Right lung (tissue), 5 donors: ENCODE results near the gene GNG7. TPM values are rescaled to one million over a fixed set of nuclear protein-coding genes. Genes with fewer than 3 reads are reported as not detected.

Experiments
- DNase-seq, 2 donors: peaks; one replicate each; pipeline ENCODE4 v3.0.0-alpha.2; 2013
- polyA plus RNA-seq, 5 donors: library from polyadenylated mRNA; unstranded; fragments of 120-200 nt; gene quantifications; one replicate each; pipeline versions ENCODE4 v1.2.1 to v1.2.3, GENCODE V29; 2013; ENCODE audit warnings: inconsistent platforms in 1 of 5, low replicate concordance in 1 of 5; ENCODE audit not compliant: insufficient read length in 5 of 5, insufficient read depth in 1 of 5

Gene GNG7
- polyA plus RNA-seq, 5 donors = 4.5 to 7.1 (median 5.8) TPM

DNA sequence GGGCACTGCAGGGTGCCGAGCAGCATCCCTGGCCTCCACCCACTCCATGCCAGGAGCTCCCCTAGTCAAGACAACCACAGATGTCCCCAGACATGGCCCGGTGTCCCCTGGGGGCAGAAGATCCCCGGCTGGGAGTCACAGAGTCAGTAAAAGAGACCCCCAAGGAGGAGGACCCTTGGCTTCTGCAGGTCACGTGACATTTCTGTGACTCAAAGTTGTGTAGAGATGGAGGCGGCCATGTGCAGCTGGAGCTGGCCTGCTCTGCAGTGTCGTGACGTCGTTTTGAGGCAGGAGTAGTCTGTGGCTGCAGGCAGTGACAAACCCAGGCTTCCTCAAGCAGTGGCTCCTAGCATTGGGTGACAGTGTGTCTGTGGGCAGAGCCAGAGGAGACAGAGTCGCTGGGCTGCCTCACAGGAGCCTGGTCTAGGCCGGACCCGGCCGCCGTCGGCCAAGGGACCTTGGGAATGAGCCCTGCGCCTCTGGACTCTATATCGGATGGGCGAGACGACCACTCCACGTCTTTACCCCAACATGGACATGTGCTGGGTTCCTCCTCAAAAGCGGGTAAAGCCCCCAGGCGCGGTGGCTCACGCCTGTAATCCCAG lies 26.4 kb upstream of the GNG7 start:
- no peak for DNase-seq

DNA sequence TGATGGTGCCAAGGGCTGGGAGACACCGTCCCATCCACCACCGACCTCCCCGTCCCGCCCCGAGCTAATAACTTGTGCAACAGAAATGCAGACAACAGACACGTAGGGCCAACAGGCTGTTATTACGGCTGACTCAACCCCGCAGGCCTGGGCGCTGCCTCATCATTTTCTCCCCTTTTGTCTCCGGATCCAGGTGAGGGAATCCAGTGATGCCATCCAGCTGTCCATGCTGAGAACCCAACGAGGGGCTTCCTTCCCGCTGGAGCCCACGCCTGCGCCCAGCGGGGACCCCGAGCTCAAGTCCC lies 25.1 kb upstream of the GNG7 start:
- DNase-seq = no peak

GRCh38 chr19:2726904-2727639 lies 24.6 kb upstream of the GNG7 start:
- DNase-seq = no peak

DNA sequence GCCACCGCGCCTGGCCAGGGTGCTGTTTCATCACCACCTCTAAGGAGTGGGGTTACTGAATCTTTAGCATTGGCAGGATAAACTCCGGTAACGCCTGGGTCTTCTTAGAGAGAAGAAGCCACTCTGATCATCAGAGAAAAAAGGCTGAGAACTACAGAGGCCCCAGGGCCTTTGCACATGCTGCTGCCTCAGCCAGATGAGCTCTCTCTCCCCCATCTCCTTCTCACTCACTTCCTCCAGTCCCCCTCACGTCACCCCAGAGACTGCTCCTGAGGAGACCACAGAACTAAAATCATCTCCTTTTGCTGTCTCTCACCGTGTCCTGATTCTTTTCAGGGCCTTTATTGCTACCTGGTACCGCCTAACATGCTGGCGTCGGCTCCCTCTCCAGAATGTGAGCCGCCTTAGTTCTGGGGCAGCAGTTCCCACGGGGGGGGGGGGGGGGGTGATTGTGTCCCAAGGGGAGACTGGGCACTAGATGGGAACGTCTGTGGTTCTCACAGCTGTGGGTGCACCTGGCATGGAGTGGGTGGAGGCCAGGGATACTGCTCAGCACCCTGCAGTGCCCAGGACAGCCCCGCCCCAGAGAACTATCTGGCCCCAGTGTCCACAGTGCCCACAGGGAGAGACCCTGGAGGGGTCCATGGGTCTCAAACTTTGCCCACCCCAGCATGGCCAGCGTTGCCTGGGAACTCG lies 23.8 kb upstream of the GNG7 start:
- no peak for DNase-seq

DNA sequence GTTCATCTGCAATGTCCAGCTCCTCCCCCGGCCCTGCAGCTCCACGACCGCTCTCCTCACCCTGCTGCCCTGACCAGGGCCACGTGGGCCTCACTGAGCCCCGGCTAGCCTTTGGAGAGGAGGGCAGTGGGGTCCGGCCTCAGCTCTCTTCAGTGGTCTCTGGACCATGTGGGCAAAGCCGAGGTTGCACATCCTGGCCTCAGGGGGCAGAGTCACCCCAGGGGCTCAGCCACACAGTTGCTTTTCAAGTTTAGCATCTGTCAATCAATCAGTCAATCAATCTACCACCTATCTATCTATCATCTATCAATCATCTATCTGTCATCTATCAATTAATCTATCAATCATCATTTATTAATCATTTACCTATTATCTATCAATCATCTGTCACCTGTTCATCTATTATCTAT lies 21.7 kb upstream of the GNG7 start:
- DNase-seq = no peak

DNA sequence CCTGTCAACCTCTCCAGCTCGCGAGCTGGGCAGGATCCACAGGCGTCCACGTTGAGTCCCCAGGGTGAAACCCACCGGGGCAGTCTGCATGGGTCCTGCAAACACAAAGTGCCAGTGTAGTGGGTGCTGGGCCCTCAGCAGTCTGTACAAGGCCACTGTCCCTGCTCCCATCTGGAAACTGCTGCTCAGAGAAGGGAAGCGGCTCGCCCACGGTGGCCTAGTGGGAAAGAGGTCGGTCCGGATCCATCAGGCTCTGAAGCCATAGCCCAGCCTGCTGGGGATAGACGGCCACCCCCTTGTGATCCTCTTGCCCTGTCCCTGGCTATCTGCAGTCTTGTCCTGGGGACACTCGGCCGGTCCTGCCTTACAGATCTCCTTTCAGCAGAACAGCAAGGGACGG lies 21.3 kb upstream of the GNG7 start:
- no peak for DNase-seq

DNA sequence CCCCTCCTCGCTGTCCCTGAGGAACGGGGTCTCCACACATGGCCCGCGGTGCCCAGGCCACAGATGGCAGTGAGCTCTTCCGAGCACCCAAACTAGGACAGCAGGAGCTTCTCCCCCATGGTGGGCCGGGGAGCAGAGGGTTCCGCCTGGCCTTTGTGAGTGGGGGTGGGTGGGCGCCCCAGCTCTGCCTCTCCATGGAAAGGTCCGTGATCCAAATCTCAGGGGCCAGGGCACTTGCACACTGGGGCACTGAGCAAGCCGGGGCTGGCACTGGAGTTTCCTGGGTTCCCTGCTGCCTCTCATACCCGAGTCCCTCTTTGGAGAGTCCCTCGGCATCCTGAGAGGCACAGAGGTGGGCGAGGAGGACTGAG lies 20.8 kb upstream of the GNG7 start:
- DNase-seq = no peak

DNA sequence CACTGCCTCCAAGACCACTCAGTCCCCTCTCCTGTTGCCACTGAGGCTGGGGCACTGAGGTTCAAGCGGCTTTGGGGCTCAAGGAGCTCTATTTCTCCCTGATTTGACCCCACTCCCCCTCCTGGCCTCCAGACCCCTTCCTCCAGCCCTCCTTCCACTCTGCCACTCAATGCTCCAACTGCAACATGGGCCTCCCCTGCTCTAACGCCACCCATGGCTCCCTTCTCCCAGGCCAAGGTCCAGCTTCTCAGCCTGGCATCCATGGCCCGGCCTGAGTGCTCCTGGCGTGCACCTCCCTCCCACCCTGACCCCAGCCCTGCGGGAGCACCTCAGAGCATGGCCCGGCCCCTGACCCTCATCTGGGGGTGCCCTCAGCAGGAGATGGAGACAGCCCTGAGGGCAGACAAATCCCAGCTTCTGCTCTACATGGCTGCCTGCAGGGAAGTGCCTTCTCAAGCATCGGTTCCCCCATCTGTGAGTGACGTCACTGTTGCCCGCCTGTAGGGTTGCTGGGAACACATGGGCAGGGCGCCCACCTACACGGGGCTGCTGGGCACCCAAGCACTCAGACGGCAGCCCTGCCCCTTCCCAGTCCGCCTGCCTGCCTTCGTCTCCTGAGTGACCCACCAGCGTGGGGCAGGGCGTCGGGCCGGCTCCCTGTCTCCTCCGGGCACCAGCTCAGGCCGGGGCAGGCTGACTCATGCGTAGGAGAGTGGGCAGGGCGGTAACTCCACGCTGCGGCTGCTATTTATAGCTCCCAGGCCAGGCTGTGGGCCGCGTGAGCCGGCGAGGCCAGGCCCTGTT lies 20.2 kb upstream of the GNG7 start:
- no peak for DNase-seq

DNA sequence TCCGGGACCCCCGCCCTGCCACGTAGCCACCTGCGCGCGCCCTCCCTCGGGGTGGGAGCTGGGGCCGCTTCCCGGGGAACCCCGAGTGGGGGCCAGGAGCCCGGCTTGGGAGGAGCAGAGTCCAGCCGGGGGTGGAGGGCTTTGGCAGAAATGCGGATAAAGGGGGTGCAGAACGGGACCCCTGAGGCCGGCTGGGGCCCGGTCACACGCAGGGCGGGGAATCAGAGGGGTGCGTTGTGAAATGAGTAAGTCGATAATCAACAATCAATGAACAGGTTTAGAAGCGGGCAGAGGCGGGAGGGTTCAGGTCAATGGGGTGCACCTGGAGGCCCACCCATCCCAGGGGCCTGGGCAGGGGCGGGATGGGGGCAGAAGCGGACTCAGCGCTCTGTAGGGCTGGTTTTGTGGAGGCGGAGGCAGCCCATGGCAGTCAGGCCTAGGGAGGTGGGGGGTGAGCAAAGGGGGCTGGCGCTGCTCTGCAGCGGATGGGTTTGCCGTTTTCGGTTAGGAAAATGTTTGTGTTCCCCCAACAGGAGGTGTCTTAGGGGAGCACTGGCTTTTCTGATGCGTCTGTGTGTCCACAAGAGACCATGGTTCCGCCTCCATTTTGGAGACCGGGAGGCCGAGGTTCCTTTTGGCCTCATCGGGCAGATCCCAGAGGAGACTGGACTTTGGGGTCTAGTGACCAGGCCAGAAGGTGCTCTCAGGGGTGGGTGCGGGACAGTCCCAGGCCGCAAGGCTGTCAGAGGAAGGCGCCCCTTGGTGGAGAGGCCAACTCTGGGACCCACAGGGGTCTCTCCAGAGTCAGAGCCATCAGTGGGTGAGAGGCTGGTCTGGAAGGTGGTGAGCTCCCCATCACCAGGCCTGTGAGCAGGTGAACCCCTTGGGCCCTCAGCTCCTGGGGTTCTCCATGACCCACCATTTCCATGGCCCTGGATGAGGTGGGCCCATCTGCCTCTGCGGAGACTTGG lies 19.4 kb upstream of the GNG7 start:
- DNase-seq = no peak

GRCh38 chr19:2720777-2721569 lies 18.5 kb upstream of the GNG7 start, which contains the start of gene DIRAS1:
TSS of gene DIRAS1 (minus strand) at chr19:2721372. CDS start at chr19:2717806, 3,566 bp downstream.
- DNase-seq = no peak

GRCh38 chr19:2719920-2720776 lies 17.7 kb upstream of the GNG7 start:
- no peak for DNase-seq

DNA sequence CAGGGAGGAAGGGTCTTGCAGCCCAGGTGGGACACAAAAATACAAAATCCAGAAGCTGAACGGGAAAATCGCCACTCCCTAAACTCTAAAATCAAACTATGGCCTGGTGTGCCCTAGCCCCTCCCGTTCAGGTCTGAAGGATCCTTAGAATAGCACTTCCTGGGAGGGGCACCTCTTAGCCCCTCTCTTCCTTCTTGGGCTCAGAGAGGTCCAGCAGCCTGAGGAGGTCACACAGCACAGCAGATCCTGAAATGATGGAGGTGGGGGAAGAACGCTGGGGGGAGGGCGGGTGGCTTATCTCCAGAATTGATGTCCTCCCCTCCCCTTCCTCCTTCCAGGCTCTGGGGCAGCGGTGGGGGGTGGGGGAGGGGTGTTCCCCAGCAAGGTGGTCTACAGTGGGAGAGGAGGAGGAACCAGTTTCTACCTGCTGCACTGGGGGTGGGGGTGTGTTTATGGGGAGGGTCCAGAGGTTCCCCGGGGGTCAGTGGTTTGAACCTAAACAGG lies 16.8 kb upstream of the GNG7 start:
- no peak for DNase-seq

- no peak for DNase-seq
These were observed 15.4 kb upstream of the GNG7 start for GRCh38 chr19:2717638-2718541.

GRCh38 chr19:2716722-2717637 lies 14.5 kb upstream of the GNG7 start:
- DNase-seq = no peak

DNA sequence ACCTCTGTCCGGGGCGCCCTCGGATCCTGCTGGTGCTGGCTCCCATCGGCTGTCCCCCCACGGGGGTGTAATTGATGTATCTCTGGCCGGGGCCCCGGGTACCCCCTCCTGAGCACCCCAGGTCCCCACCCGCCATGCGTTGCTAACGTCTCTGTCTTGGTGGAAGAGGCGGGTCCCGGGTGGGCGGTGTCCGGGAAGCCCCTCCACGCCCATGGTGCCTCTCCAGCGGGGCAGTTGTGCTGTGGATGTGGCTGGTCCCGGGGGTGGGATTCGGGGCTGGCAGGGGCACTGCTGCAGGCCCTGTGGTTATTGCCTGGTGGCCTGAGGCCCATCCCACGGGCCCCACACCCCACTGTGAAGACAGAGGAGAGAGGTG lies 13.8 kb upstream of the GNG7 start:
- DNase-seq = no peak

DNA sequence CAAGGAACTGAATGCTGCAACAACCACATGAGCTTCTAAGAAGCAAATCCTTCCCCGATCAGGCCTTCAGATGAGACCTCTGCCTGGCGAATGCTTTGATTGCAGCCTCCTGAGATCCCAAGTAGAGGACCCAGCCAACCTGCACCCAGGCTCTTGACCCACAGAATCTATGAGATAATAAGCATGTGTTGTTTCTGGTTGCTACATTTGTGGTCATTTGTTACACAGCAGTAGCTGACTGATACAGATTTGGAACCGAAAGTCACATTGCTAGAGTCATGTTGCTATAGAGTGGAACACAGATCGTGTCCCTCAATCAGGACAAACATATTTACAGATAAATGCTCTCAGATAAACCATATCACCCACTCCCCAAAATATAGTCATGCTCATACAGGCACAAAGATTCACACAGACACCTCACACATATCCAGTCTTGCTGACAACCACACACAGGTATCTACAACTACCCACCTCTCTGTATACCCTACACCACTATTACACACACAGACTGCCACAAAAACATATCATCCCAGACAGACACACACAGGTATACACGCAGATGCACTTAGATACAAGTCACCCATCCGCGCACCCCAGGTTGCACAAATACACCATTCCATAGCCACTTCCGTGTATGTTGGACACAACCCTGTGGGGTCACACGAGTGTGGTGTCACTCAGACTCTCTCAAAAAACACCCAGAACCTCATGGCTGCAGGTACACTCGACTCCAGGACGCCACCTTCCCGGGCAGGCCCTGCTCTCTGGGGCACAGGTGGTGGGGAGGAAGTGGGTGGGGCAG lies 13.2 kb upstream of the GNG7 start:
- no peak for DNase-seq
